Glutamatergic neuron (in vitro differentiated cells): ENCODE measurements around the gene EXOSC2. TPM values are rescaled to one million over a fixed set of nuclear protein-coding genes. Genes with fewer than 3 reads are reported as not detected.

ENCODE experiments used
- DNase-seq: peaks from one replicate; pipeline ENCODE4 v3.0.0; 2022
- H3K27ac Mint-ChIP-seq: one replicate; pipeline ENCODE4 v1.8.0; 2020; ENCODE audit warnings: mild to moderate bottlenecking, mixed read lengths, inconsistent platforms; ENCODE audit not compliant: unreplicated experiment
- H3K27me3 Mint-ChIP-seq: one replicate; pipeline ENCODE4 v1.8.0; 2020; ENCODE audit warnings: mild to moderate bottlenecking, moderate library complexity, mixed read lengths, inconsistent platforms; ENCODE audit not compliant: unreplicated experiment
- H3K36me3 Mint-ChIP-seq: one replicate; pipeline ENCODE4 v1.8.0; 2020; ENCODE audit warnings: mild to moderate bottlenecking, mixed read lengths, inconsistent platforms; ENCODE audit not compliant: unreplicated experiment
- H3K4me1 Mint-ChIP-seq: one replicate; pipeline ENCODE4 v1.8.0; 2020; ENCODE audit warnings: mild to moderate bottlenecking, low read depth, mixed read lengths, inconsistent platforms; ENCODE audit not compliant: unreplicated experiment
- H3K4me3 Mint-ChIP-seq: one replicate; pipeline ENCODE4 v1.8.0; 2020; ENCODE audit warnings: mild to moderate bottlenecking, mixed read lengths, inconsistent platforms; ENCODE audit not compliant: unreplicated experiment
- H3K9me3 Mint-ChIP-seq: one replicate; pipeline ENCODE4 v1.8.0; 2020; ENCODE audit warnings: mild to moderate bottlenecking, moderate library complexity, mixed read lengths, inconsistent platforms; ENCODE audit not compliant: unreplicated experiment
- CTCF ChIP-seq: fragments of 200-600 bp; sonication (generic); IDR thresholded peaks from one replicate; pipeline ENCODE4 v1.5.0; 2021; ENCODE audit not compliant: partially characterized antibody, unreplicated experiment
- total RNA-seq: library from RNA; stranded (reverse); fragmentation: NEBNext Ultra II Directional; extraction: Animal tissue kit (Norgen Biotek cat#: 25700); gene quantifications from one replicate; pipeline ENCODE4 v1.2.1, GENCODE V29; 2021; ENCODE audit not compliant: unreplicated experiment

Gene EXOSC2
- total RNA-seq, 1 donor from 2014 or later, result 43.3 TPM

GRCh38 chr9:130672466-130672865 is 21.1 kb upstream of the EXOSC2 start:
- Mint-ChIP-seq H3K27ac (peak overlapping the region; percentile 92), H3K27me3 (peaks cover 16% of the 10 kb centered on the region), H3K4me3 (peak overlapping the region; percentile 58), H3K36me3 (no peaks in the 10 kb centered on the region), H3K9me3 (peaks cover 8% of the 10 kb centered on the region), H3K4me1 (peaks cover 18% of the 10 kb centered on the region)
- peak; percentile 54 for DNase-seq
- no peak for TF ChIP-seq CTCF

- Mint-ChIP-seq H3K27ac (peak overlapping the region; percentile 92), H3K9me3 (peaks cover 10% of the 10 kb centered on the region), H3K36me3 (no peaks in the 10 kb centered on the region), H3K4me1 (peaks cover 18% of the 10 kb centered on the region), H3K4me3 (peak overlapping the region; percentile 58), H3K27me3 (peaks cover 16% of the 10 kb centered on the region)
- peak; percentile 51 for DNase-seq
- no peak for TF ChIP-seq CTCF
Observed at GRCh38 chr9:130672933-130673615, 20.5 kb upstream of the EXOSC2 start.

- peaks cover 8% of the 10 kb centered on the region for H3K9me3 Mint-ChIP-seq
- H3K27ac Mint-ChIP-seq, result no peak overlapping the region
- H3K4me1 Mint-ChIP-seq, result peaks cover 19% of the 10 kb centered on the region
- no peak overlapping the region for H3K4me3 Mint-ChIP-seq
- no peak for DNase-seq
- peaks cover 9% of the 10 kb centered on the region for H3K27me3 Mint-ChIP-seq
- H3K36me3 Mint-ChIP-seq, result no peaks in the 10 kb centered on the region
- no peak for TF ChIP-seq CTCF
Observed at GRCh38 chr9:130675396-130675795, 18.2 kb upstream of the EXOSC2 start.

- Mint-ChIP-seq H3K27ac (no peak overlapping the region), H3K4me1 (peaks cover 13% of the 10 kb centered on the region), H3K36me3 (no peaks in the 10 kb centered on the region), H3K4me3 (no peak overlapping the region), H3K9me3 (peaks cover 7% of the 10 kb centered on the region), H3K27me3 (peaks cover 9% of the 10 kb centered on the region)
- no peak for DNase-seq
- no peak for TF ChIP-seq CTCF
Observed at GRCh38 chr9:130677252-130677651, 16.3 kb upstream of the EXOSC2 start.

- TF ChIP-seq CTCF, result no peak
- no peak overlapping the region for H3K27ac Mint-ChIP-seq
- peaks cover 6% of the 10 kb centered on the region for H3K27me3 Mint-ChIP-seq
- peaks cover 4% of the 10 kb centered on the region for H3K9me3 Mint-ChIP-seq
- no peak overlapping the region for H3K4me3 Mint-ChIP-seq
- peak; percentile 89 for DNase-seq
- H3K36me3 Mint-ChIP-seq, result peaks cover 8% of the 10 kb centered on the region
- peaks cover 5% of the 10 kb centered on the region for H3K4me1 Mint-ChIP-seq
Observed at GRCh38 chr9:130680836-130681768, 12.5 kb upstream of the EXOSC2 start.
